H4 (cell line): ENCODE results near the gene CHIT1. TPM values are rescaled to one million over a fixed set of nuclear protein-coding genes. Genes with fewer than 3 reads are reported as not detected.

Source experiments
- DNase-seq: peaks from one replicate; pipeline ENCODE4 v3.0.0-alpha.2; 2015; ENCODE audit warnings: low spot score
- total RNA-seq: library from RNA; depleted of rRNA; stranded (reverse); fragments of >200 nt; shearing (Covaris generic); gene quantifications from 2 replicates; pipeline ENCODE4 v1.2.3, GENCODE V29; 2014; rRNA removed

Gene CHIT1
- total RNA-seq, 1 experiment from 2014 or later: not detected

DNA sequence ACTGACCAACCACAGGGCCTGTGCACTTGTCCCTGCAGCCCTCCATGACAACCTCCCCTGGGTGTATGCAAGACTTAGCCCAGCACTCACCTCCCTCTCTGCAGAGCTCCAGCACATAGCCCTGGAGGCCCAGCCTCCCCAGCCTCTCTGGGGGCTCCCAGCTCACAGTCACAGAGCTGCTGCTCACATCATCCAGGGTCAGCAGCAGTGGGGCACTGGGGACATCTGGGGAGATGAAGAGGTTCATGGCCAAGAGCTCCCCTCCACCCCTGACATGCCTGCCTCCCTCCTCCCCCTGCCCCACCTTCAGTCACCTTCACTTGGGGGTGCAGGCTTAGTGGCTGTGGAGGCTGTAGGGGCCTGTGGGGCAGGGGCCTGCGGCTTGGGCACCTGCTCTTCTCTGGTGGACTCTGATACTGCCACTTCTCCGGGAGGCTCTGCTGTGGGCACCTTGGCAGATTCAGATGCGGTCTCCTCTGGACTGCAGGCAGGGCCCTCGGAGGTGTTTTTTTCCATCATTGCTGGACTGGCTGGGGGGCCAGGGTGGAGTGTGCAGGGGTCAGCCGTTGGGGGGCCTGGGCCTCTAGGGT is 54.1 kb downstream of the CHIT1 start, which contains the start of gene MYBPH:
MYBPH (minus strand) TSS at position 590 of the 590 bp plus-strand sequence; CDS start at position 519, 71 bp downstream.
- DNase-seq: no peak

DNA sequence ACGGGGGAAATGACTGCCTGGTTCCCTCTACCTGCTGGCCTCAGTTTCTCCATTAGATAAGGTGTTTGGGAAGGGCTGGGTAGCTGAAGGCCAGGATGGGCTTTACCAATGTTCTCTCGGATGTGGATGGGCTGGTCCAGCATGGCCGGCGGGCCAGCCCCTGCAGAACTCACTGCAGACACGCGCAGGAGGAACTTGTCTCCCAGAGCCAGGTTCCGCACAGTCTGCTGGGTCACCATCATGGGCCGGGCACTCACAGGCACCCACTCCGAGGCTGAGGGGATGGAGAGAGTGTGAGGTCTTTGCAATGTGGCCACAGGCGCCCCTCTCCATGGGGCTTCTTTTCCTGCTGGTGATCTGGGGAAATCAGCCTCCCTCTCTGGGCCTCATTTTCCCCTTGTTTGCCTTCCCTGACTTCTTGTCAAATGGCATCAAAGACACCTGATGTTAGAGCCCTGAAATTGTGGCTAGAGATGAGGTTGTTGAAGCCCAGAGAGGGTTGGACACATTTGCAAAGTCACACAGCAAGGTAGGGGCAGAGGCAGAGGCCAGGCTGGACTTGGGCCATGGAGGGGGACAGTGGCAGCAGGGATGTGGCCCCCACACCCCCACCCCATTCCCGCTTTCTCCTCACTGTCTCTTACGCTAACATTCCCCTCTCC is 55.0 kb downstream of the CHIT1 start:
- no peak for DNase-seq

DNA sequence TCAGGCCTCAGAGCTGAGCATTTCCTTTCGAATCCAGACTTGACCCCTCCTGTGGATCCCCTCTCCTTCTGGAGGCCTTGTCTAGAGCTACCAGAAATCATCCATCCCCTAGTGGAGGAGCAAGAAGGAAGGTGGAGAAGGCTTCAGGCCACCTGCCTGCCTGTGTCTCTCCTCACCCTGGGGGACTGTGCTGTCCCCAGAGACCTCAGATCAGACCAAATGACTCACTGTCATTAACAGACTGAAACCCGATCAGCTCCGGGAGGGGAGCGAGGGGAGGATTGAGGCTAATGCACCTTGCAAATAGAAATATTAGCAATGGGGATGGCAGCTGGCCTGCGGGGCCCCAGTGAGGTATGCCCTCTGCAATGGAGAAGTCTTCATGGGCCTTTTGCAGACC is 55.9 kb downstream of the CHIT1 start:
- no peak for DNase-seq

DNA sequence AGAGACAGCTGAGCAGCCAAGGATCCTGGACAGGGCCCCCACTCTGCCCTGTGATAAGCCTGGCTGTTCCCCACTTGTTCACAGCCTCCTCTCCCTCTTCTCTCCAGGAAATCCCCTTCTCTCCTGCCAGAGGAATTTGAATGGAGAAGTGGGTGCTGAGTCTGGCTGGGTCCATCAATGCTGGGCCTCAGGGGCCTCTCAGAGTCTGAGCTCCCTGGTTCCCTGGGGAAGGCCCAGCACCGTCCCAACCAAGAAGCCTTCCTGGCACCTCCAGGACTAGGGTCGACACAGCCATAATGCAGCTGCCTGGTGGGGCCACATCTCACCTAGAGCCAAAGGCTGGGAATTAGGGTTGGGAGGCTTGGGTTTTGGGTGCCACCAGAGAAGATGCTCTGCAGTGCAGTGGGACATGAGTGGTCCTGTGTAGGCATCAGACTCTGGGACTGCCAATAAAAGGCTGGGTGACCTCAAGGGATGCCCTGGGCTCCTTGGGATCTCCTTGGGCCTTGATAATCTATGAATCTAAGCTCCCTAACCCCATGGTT is 56.4 kb downstream of the CHIT1 start:
- DNase-seq: no peak

DNA sequence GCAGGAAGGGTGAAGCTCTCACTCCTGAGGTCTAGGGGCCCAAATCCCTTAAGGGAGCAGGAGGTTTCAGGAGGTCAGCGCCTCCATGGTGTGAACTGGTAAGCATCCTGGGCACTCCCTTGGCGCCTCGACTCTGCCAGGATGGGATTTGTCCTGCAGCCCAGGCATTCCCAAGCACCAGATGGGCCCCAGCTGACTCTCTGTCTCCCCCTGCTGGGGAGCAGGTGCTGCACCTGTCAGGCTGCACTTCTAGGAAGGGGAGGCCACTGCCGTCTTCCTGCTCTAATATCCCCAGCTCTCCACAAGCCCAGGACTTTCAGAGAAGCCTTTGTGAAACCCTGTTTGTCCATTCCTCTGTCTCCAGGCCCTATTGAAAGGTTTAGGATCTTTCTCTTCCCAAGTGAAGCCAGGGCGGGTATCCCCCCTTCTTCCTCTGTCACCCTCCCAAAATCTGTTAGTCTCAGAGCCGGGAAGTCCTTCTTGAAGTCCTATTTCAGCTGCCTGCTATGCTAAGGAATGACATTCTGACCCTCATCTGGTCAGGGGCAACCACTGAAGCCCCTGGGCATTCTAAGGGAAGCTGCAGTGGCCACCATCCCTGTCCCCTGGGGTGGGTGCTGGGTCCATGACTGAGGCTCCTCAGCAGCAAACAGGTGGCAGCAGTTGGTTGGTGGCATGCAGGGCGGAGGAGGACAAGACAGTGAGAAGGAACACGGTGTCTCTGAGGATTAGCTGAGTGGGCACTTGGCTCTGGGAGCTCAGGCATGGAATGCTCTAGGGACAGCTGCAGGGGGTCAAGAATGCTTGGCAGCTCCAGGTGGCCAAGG is 57.1 kb downstream of the CHIT1 start:
- peak; percentile 52 for DNase-seq

DNA sequence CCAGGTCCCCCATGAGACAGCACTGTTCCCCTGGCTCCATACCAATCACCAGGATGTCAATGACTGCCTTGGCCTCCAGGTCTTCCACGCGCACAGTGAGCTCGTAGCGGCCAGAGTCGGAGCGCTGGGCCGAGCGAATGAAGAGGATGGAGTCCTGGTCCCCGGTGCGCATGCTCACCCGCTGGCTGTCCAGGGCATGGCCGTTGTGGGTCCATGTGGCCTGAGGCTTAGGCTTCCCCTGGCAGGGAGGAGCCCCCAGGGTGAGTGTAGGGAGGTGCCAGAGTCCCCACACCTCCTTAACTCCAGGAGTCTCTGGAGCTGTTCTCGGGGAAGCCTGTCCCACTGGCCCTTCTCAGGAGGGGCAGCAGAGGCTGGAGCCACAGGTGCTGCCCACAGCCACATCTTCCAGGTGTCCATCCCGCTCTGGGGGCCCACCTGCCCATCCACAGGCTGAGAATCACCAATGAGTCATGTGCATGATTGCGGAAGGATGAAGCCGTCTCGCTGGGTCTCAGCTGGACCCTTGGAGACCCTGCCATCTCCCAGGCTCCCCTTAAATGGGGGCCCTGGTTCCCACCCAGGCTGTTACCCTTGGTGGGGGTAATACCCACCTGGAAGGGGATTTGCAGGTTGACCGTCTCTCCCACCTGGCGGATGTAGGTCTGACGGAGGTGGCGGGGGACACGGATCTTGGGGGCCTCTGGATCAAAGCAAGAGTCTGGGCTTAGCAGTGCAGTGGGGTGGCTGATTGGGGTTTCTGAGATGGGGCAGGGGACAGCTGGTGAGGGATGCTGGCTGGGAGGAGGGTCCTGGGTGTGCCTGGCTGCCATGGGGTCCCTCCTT is 57.9 kb downstream of the CHIT1 start:
- DNase-seq: no peak

DNA sequence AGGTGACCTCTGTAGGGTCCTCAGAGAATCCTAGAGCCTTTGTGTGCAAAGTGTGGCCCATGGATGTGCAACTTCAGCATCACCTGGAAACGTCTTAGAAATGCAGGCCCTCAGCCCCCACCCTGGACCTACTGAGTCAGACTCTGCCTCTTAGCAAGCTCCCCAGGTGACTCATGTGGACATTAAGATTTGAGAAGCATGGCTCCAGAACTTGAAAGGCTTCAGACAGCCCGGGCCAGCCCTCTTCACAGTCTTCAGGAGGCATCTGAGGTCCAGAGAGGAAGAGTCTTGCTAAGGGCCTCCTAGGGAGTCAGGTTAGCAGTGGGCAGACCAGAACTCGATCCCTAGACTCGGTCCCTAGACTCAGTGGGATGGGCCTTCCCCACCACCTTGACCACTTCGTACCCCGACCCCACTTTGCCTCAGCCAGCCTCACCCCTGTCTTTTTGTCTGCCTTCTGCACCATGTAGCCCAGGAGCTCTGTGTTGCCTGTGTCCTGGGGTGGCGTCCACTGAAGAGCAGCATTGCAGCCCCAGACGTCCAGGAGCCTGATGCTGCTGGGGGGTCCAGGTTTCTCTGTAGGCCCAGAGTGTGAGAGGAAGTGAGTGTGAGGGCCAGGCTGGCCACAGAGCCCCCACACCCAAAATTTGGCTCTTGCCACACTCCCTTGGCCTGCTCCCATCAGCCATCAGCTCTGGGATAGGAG is 58.7 kb downstream of the CHIT1 start:
- no peak for DNase-seq

DNA sequence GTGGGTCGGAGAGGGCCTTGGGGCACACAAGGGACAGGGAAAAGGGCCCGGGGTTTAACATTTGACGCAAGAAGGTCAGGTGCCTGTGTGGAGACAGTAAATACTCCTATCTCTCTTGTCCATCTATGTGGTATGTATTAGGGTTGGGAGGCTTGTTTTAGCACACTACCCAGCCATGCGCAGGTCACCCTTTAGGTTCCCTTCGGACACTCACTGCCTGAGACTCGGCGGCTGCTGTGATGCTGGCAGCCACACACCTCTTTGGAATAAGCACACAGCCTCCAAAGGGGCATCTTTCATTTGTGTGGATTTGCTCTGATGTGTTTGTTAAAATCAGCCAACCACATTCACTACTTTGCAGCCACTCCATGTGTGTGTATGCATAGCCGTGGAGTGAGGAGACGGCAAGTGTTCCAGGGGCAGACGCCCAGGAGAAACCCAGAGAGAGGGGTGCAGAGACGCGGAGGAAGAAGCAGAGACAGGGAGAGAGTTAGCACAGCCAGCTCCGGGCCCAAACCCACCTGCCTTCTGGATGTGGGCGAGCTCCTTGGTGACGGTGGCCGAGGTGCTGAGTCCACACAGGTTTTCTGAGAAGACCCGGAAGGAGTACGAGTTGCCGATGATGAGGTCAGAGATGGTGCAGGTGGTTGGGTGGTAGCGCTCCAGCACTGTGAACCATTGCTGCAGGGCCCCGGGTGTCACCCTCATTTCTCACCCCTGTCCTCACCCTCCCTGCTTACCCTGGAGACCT is 59.5 kb downstream of the CHIT1 start:
- no peak for DNase-seq

DNA sequence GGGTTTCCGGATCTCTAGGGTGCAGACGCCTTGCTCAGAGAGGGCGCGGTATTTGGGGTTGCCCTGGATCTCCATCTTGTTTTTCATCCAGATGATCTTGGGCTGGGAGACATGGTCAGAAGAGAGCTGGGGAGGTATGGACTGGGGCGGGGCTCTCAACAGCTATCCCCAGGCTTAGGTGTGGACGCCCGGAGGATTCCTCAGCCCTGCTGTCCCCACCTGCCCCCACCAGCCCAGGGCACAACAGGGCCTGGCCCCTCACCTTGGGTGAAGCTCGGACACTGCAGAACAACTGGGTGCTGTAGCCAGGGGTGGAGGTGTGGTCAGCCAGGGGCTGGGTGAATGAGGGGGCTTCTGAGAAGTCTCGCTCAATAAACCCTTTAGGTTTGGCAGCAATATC is 60.5 kb downstream of the CHIT1 start:
- DNase-seq: no peak

DNA sequence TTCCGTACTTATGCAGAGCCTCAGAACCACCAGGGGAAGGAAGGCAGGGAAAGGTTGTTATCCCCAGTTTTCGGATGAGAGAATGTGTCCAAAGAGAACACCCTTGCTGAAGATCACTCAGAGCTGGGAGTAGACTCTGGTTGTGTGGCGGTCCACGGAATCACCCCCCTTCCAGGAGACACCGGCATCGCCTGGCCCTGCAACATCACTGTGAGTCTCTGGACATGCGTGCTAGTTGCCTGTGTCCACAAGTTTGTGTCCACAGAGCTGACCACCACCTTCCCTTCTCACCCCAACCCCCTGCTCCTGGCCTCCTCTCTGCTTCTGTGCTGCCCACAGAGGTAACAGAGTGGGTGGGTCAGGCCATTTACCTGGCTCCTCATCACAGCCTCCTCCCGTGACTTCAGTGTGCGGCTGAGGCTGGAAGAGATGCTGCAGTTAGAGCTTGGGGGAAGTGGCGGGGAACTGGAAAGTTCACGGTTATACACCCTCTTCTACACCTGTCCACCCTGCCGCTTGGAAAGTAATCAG is 61.2 kb downstream of the CHIT1 start:
- no peak for DNase-seq

DNA sequence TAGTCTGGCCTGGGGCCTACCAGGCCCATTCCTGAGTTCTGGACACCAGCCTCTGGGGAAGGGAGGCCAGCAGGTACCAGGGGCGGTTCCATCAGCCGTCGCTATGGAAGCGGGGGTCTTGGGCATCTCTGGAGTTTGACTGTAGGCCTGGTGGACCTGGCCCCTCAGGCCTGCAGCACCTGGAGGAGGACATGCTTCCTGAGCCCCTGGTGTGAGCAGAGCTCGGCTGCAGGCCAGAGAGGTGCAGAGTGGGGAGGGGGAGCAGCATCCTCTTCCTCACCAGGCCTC is 61.6 kb downstream of the CHIT1 start:
- DNase-seq: no peak

DNA sequence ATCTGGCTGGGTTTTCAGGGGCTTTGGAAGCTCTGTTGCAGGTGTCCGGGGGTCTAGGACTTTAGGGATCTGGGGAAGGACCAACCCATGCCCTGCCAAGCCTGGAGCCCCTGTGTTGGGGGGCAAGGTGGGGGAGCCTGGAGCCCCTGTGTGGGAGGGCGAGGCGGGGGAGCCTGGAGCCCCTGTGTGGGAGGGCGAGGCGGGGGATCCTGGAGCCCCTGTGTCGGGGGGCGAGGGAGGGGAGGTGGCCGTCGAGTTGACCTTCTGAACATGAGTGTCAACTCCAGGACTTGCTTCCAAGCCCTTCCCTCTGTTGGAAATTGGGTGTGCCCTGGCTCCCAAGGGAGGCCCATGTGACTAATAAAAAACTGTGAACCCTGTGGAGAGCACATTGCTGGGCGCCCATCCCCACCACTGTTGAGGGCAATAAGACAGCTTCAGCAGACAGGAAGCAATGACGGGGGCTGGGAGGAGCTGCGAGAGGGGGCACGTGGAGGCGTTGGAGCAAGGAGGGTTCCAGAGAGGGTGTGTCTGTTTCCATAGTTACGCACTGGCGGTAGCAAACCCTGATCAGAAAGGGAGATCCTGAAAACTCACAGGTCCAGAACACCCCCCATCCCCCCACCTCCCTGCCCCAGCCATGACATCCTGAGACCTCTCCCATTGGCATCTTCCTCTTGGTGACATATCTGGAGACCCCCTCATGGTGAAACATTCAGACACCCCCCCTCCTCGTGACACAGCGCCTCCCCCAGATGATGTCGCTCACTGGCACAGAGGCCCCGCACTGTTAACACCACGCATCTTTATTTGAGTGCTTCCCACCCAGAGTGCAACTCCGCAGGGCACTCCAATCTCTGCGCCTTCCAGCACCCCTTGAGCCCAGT is 62.2 kb downstream of the CHIT1 start:
- DNase-seq: no peak

DNA sequence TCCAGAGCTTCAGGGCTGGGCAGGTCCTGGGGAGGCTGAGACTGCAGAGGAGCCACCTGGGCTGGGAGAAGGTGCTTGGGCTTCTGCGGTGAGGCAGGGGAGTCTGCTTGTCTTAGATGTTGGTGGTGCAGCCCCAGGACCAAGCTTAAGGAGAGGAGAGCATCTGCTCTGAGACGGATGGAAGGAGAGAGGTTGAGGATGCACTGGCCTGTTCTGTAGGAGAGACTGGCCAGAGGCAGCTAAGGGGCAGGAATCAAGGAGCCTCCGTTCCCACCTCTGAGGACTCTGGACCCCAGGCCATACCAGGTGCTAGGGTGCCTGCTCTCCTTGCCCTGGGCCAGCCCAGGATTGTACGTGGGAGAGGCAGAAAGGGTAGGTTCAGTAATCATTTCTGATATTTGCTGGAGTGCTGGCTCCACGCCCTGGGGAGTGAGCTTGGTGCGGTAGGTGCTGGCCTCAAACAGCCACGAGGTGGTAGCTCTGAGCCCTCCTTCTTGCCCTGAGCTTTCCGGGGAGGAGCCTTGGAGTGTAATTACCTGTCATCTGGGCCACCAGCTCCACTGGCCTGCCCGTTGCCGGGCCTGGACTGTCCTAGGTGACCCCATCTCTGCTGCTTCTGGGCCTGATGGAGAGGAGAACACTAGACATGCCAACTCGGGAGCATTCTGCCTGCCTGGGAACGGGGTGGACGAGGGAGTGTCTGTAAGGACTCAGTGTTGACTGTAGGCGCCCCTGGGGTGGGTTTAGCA is 63.1 kb downstream of the CHIT1 start:
- DNase-seq: no peak

Other genes with a start within 250 kb of the CHIT1 start
- gene TMEM183A, start 222.3 kb downstream of the CHIT1 start, total RNA-seq: 82.8 and 82.9 TPM in 2 replicates
- 0.27 and 1.1 TPM in 2 replicates for gene PPFIA4, start 203.2 kb downstream of the CHIT1 start, total RNA-seq
- gene MYOG, start 143.7 kb downstream of the CHIT1 start, total RNA-seq: not detected in 2 replicates
- gene ADORA1, start 101.9 kb downstream of the CHIT1 start, total RNA-seq: 0.47 and 0.58 TPM in 2 replicates
- not detected in 2 replicates for gene MYBPH, start 53.8 kb downstream of the CHIT1 start, total RNA-seq
- gene CHI3L1, start 43.0 kb downstream of the CHIT1 start, total RNA-seq: not detected in 2 replicates
- gene BTG2, start 75.8 kb upstream of the CHIT1 start, total RNA-seq: 11.2 and 11.7 TPM in 2 replicates
- 0.10 TPM in 1 of 2 replicates, not detected in the other for gene FMOD, start 121.4 kb upstream of the CHIT1 start, total RNA-seq
- not detected in 2 replicates for gene PRELP, start 246.1 kb upstream of the CHIT1 start, total RNA-seq